ENCODE results near the gene STRIT1. TPM values are rescaled to one million over a fixed set of nuclear protein-coding genes. Genes with fewer than 3 reads are reported as not detected.

The STRIT1 gene
- total RNA-seq, 1 experiment from 2014 or later = not detected

- intact Hi-C loops (cut with micrococcal nuclease; ENCODE audit: unreplicated experiment) = loop anchor here (10.0 kb wide), 1 partner anchor 235 kb away; no protein-coding TSS in a partner anchor
- no peaks in the 10 kb centered on the region for H3K36me3 ChIP-seq (ENCODE audit: insufficient read depth, low read length, poor library complexity, severe bottlenecking)
Measured at GRCh38 chr3:155309581-155309980, 16.1 kb upstream of the STRIT1 start.

GRCh38 chr3:155308831-155309230 is 15.3 kb upstream of the STRIT1 start:
- no peak for TF ChIP-seq EZH2 (IDR thresholded peaks at IDR 0.05; ENCODE audit: borderline replicate concordance, low read depth, low read length, poor library complexity, severe bottlenecking)
- H3K27me3 ChIP-seq (replicated peaks; ENCODE audit: insufficient read depth, low read depth, low read length, poor library complexity) = no peaks in the 10 kb centered on the region
- H3K27ac ChIP-seq (ENCODE audit: low read depth, low read length, poor library complexity, severe bottlenecking) = no peak overlapping the region
- H3K4me1 ChIP-seq (ENCODE audit: insufficient read depth, low read length, poor library complexity, severe bottlenecking) = no peaks in the 10 kb centered on the region
- no peaks in the 10 kb centered on the region for H3K36me3 ChIP-seq (ENCODE audit: insufficient read depth, low read length, poor library complexity, severe bottlenecking)
- no peak for DNase-seq (ENCODE audit: low spot score)
- no TSS peak for BruUV-seq (replicated peaks)
- ChIA-PET CTCF (no interaction called here), POLR2A (ENCODE audit: low non-redundant PET) (no interaction called here)
- intact Hi-C loops (cut with micrococcal nuclease; ENCODE audit: unreplicated experiment) = loop anchor here (10.0 kb wide), 1 partner anchor 234 kb away; no protein-coding TSS in a partner anchor
- no peak overlapping the region for H3K4me3 ChIP-seq (ENCODE audit: low read depth, low read length, poor library complexity, severe bottlenecking)
- H3K9me3 ChIP-seq (ENCODE audit: low read depth, low read length, poor library complexity, severe bottlenecking) = no peaks in the 10 kb centered on the region

More at GRCh38 chr3:155309581-155309980, 16.1 kb upstream of the STRIT1 start:
- H3K27ac ChIP-seq (ENCODE audit: low read depth, low read length, poor library complexity, severe bottlenecking) = no peak overlapping the region
- BruUV-seq (replicated peaks) = no TSS peak
- no peaks in the 10 kb centered on the region for H3K9me3 ChIP-seq (ENCODE audit: low read depth, low read length, poor library complexity, severe bottlenecking)
- TF ChIP-seq CTCF (conservative IDR thresholded peaks at IDR 0.05; ENCODE audit: low read depth, low read length) (no peak), EZH2 (IDR thresholded peaks at IDR 0.05; ENCODE audit: borderline replicate concordance, low read depth, low read length, poor library complexity, severe bottlenecking) (no peak)
- POLR2A ChIA-PET (ENCODE audit: low non-redundant PET) = no interaction called here
- CTCF ChIA-PET = no interaction called here
- no peak for DNase-seq (ENCODE audit: low spot score)
- no peak overlapping the region for H3K4me3 ChIP-seq (ENCODE audit: low read depth, low read length, poor library complexity, severe bottlenecking)
- H3K27me3 ChIP-seq (replicated peaks; ENCODE audit: insufficient read depth, low read depth, low read length, poor library complexity) = no peaks in the 10 kb centered on the region
- no peaks in the 10 kb centered on the region for H3K4me1 ChIP-seq (ENCODE audit: insufficient read depth, low read length, poor library complexity, severe bottlenecking)

GRCh38 chr3:155307183-155307582 is 13.7 kb upstream of the STRIT1 start:
- no peaks in the 10 kb centered on the region for H3K4me1 ChIP-seq (ENCODE audit: insufficient read depth, low read length, poor library complexity, severe bottlenecking)
- intact Hi-C loops (cut with micrococcal nuclease; ENCODE audit: unreplicated experiment) = loop anchor here (10.0 kb wide), 1 partner anchor 232 kb away; no protein-coding TSS in a partner anchor
- H3K9me3 ChIP-seq (ENCODE audit: low read depth, low read length, poor library complexity, severe bottlenecking) = no peaks in the 10 kb centered on the region
- ChIA-PET CTCF (interaction anchor here (0.7 kb wide), 1 partner anchor 77 kb away, joined by 3 read pairs; no protein-coding TSS in a partner anchor), POLR2A (ENCODE audit: low non-redundant PET) (no interaction called here)
- no peaks in the 10 kb centered on the region for H3K36me3 ChIP-seq (ENCODE audit: insufficient read depth, low read length, poor library complexity, severe bottlenecking)
- H3K4me3 ChIP-seq (ENCODE audit: low read depth, low read length, poor library complexity, severe bottlenecking) = no peak overlapping the region
- no TSS peak for BruUV-seq (replicated peaks)
- no peak overlapping the region for H3K27ac ChIP-seq (ENCODE audit: low read depth, low read length, poor library complexity, severe bottlenecking)
- DNase-seq (ENCODE audit: low spot score) = no peak
- no peaks in the 10 kb centered on the region for H3K27me3 ChIP-seq (replicated peaks; ENCODE audit: insufficient read depth, low read depth, low read length, poor library complexity)
- TF ChIP-seq EZH2 (IDR thresholded peaks at IDR 0.05; ENCODE audit: borderline replicate concordance, low read depth, low read length, poor library complexity, severe bottlenecking) = no peak
- TF ChIP-seq CTCF (conservative IDR thresholded peaks at IDR 0.05; ENCODE audit: low read depth, low read length) = no peak

- ChIA-PET POLR2A (ENCODE audit: low non-redundant PET) (no interaction called here), CTCF (no interaction called here)
- no peak for DNase-seq (ENCODE audit: low spot score)
- H3K9me3 ChIP-seq (ENCODE audit: low read depth, low read length, poor library complexity, severe bottlenecking) = no peaks in the 10 kb centered on the region
- intact Hi-C loops (cut with micrococcal nuclease; ENCODE audit: unreplicated experiment) = loop anchor here (10.0 kb wide), 1 partner anchor 230 kb away; no protein-coding TSS in a partner anchor
- H3K4me1 ChIP-seq (ENCODE audit: insufficient read depth, low read length, poor library complexity, severe bottlenecking) = no peaks in the 10 kb centered on the region
- H3K36me3 ChIP-seq (ENCODE audit: insufficient read depth, low read length, poor library complexity, severe bottlenecking) = no peaks in the 10 kb centered on the region
- no peak overlapping the region for H3K4me3 ChIP-seq (ENCODE audit: low read depth, low read length, poor library complexity, severe bottlenecking)
- H3K27me3 ChIP-seq (replicated peaks; ENCODE audit: insufficient read depth, low read depth, low read length, poor library complexity) = no peaks in the 10 kb centered on the region
- no TSS peak for BruUV-seq (replicated peaks)
- TF ChIP-seq EZH2 (IDR thresholded peaks at IDR 0.05; ENCODE audit: borderline replicate concordance, low read depth, low read length, poor library complexity, severe bottlenecking) (no peak), CTCF (conservative IDR thresholded peaks at IDR 0.05; ENCODE audit: low read depth, low read length) (no peak)
- no peak overlapping the region for H3K27ac ChIP-seq (ENCODE audit: low read depth, low read length, poor library complexity, severe bottlenecking)
Measured at GRCh38 chr3:155304394-155304793, 10.9 kb upstream of the STRIT1 start.
